ENCODE data around the gene MGP.

MGP gene

DNA sequence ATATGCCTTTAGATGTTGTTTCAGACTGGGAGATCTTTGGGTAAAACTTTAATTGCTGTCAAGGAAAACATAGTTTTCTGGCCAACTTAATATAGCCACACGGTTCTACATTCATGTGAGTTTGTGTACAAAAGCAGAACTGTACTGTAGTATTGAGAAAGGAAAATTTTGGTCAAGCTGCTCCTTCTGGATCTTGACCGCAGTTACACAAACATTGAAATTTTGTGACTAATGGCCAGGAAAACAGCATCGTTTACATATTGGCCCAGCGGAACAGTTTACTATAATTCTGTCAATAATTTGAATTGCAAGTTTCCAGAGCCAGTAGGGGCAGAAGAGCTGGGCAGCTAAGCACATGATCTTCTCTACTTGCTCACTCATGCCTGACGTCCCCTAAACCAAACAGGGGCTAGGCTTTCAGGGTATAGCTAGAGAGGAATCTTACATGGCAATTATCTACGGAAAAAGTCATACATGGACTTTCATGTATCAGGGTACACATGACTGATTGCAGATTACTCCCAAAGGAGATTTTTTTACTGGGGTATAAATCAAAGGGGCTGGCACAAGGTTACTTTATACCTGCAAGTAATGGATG lies 31.0 kb downstream of the MGP start:
- no peak for DNase-seq

DNA sequence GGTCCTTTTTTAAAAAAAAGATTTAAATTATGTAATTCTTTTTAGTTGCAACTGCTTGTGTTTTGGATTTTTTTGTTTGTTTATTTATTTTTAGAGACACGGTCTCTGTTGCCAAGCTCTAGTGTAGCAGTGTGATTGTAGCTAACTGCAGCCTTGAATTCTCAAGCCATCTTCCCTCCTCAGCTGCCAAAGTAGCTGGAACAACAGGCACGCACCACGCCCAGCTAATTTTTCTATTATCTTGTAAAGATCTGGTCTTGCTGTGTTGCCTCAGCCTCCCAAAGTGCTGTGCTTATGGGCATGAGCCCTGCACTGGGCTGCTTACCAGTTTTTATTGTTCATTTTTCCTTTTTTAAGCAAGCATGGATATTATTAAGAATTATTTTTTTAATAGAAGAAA lies 31.7 kb downstream of the MGP start:
- DNase-seq = peak; percentile 25

DNA sequence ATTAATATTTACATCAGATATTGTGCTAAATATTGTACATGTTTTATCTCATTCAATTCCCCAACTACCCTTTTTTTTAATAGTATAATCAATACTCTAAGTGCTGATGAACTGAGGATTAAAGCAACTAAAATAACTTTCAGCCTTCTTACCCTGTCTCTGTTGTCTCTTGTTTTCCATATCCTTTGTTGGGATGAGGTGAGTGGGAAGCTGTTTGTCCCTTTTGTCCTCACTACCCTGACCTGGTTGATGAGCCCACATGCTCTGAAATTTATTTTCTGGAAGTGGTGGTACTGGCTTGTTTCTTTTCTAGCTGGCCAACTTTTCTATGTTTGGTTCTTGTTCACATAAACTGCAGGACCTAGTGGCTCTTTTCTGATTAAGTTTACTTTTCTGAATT lies 32.8 kb downstream of the MGP start:
- no peak for DNase-seq

DNA sequence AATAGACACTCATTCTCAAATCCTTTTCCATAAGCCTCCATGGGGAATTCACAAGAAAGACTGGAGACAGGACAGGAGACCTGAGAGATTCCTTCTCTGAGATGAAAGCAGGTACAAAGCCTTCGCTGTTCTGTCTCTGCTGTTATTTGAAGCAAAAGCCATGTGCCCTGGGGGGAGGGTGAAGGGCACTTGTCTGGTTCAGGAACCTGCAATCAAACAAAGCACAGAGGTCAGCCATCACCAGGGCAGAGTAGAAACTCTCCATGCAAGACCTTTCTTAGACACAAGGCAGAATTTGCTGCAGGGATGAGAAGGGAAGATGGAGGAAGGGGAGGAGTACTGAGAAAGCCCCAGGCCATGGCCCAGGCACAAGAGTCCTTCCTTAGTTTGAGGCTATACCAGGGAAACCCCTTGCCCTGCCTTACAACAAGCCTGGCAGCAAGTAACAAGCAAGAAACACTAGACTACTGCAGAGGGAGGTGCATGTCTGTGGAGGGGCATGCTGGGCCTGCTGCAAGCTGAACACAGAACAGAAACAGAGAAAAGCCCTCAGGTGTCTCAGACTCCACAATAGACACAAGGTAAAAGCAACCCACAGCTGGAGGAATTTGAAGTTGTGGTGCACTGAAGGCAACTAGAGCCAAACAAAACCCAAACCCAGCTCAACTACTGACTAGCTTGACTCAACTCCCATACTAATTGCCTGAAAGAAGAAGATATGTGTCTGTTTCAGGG lies 34.6 kb downstream of the MGP start:
- no peak for DNase-seq

DNA sequence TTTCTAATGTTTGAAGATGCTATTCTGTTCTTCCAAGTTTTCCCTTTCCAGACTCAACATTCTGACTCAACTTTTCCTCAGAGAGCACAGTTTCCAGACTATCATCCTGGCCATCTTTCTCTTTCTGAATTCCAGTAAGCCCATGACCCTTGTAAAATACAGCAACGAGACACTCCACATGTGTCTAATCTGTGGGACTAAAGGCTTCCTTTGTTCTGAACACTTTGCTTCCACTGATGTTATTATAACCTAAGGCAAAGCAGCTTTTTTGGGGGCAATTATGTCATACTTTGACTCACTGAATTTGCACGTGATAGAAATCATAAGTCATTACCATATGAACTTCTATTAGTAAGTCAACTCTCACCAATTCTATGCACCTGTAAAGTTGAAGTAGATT lies 36.0 kb downstream of the MGP start:
- DNase-seq = no peak

DNA sequence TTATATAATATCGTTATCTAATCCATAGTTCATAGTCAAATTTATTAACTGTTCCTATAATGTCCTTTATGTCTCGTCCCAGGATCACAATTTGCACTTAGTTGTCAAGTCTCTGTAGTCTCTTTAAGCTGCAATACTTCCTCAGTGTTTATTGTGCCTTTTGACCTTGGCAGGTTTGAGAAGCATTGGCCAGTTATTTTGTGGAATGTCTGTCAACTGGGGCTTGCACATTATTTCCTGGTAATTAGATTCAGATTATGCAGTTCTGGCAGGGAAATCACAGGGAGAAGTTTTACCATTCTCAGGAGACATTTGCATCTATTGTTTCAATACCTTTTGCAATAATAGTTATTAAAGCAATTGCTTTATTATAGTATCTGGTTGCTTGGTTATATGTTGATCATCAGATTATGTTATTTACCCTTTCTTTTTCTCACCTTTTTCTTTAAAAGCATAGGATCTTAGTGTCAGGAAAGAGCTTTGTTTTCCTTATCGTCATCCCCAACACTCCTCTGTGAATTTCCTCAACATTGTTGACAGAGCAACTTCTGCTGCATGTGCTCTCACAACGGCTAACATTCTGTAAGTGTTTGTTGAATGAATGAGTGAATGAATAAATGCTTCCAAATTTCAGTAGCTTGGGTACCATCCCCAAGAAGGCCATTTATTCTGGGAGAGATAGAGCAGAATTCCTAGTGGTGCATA lies 38.6 kb downstream of the MGP start:
- DNase-seq = no peak

DNA sequence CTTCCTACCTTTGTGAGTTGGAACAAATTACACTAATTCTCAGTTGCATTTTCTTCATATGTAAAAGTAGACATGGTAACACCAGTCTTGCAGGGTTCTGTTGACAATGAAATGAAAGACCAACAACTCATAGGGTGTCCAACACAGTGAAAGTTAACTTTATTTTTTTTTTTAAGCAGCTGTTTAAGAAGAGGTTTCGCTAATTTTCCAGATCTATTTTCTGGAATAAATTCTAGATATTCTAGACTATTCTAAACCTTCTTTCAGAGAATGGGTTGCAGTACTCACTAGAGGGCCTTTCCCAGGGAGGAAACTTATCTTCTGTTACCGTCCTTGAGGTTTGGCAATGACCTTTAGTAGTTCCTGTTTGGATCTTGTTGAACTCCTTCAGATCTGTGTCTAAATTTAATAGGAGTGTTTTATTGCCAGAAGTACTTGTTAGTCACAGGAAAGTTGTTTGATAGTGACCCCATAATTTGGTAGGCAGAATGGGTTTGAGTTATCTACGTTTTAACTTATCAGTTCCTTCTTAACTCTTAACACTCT lies 39.5 kb downstream of the MGP start:
- peak; percentile 67 for DNase-seq

DNA sequence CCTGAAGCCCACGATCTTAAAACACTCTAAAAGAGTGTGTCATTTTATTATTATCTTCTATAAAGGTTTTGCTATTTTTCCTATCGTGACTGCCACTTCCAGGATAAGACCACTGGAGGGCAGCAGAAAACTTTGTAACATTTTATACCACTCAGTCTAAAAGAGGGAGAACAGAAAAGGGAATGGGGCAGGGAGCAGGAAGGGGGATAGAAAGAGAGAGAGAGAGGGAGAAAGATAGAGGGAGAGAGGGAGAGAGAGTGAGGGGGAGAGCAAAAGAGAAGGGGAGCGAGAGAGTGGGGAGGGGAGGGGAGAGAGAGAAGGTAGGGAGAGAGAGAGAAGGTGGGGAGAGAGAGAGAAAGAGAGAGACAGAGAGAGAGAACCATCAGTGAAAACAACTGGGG lies 40.3 kb downstream of the MGP start:
- DNase-seq = peak; percentile 86

DNA sequence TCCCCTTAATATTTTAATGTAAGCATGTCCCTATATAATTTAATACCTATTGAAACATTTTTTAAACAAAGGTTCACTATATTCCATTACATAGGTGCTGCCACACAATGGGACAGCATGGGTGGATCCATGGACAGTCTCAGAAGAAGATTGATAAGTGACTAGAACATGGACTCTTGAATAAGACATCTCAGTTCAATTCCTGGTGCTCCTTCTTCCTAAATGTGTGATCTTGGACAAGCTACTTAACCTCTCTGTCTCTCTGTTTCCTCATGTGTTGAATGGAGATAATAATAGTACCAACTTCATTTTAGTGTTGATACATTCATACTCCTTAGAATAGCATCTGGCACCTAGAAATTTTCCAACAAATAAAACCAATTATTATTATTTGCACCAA lies 41.3 kb downstream of the MGP start:
- no peak for DNase-seq

DNA sequence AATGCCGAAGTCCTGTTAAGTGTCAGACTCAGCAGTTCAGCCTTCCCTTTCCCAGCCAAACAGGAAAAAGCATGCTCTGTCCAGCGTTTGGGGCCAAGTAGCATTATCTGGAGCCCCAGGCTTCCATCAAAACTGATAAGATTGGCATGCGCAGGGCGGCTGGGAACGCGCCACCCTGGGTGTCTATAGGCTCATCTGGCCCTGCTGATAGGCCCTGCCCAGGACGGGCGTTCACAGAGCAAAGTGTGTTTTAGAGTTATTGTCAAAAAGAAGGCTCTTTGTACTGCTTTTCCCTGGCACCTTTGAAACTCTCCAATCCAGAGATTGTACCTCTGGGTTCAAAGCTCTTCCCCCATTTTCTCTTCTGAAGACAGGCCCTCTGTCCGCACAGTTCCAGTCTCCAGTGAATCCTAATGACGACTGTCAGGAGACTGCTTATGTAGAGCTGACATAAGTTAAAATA lies 42.2 kb downstream of the MGP start, which contains the start of gene ART4:
ART4 (minus strand) TSS at position 102 of the 463 bp plus-strand sequence. CDS start 413 bp downstream, outside the sequence.
- DNase-seq = peak; percentile 92

DNA sequence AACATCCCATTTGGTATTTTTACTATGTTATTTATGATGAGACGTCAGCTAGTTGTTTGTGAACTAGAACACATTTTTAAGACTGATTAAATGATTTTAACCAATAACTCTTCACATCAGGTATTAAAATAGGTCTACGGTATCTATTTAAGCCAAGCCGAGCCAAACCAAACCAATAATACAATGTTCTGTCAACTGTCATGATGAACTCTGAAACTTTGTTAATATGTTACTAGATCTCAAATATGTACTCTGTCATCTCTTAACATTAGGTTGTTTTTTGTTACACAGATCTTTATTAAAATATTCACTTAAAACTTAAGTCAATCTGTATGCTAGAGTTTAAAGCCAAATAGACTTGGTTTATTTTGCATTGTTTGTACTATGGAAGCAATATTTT lies 43.3 kb downstream of the MGP start:
- DNase-seq = no peak

DNA sequence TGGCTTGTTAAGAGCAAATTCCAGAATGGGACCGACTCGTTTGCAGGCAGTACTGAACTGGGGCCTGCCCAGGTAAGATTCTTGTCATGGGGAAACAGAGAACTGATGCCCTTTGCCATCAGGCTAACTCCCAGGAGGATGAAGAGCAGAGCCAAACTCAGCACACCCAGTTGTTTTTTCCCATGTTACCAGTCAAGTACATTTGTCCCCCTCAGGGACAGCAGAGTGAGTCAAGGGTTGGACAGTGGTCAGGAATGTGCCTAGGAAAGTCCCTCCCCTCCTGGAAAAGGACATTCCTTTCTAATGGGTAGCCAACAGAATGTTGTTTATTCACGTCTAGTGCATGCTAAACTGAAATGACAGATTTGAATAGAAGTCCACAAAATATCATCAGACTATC lies 43.9 kb downstream of the MGP start:
- no peak for DNase-seq

DNA sequence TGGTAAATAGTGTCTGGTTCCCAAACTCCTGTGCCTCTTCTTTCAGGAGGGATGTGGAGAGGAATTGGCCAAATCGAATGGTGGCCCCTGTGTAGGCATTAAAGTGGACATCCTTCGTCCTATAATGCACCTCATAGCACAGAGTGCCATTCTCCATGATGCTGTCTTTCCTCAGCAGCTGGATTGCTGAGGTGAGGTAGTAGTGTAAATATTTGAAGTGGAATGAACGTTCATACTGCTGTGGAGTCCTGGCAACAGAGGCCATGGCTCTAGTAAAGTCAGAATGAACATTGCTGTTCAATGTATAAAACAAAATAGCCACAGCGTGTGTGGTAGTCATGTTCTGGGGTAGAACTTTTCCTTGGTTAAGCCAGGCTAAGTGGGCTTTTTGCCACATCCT lies 45.0 kb downstream of the MGP start:
- DNase-seq = no peak

DNA sequence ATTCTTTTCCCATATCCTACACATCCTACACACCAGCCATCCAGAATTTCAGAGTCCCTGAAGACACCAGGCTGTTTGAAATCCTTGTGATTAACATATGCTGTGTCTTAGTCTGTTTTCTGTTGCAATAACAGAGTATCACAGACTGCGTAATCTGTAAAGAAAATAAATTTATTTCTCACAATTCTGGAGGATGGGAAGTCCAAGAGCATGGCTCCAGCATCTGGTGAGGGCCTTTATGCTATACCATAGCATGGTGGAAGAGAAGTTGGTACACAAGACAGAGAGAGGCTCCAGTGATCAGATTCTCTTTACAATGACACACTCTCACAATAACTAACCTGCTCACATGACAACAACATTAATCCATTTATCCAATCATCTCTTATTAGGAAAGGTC lies 46.4 kb downstream of the MGP start:
- no peak for DNase-seq

DNA sequence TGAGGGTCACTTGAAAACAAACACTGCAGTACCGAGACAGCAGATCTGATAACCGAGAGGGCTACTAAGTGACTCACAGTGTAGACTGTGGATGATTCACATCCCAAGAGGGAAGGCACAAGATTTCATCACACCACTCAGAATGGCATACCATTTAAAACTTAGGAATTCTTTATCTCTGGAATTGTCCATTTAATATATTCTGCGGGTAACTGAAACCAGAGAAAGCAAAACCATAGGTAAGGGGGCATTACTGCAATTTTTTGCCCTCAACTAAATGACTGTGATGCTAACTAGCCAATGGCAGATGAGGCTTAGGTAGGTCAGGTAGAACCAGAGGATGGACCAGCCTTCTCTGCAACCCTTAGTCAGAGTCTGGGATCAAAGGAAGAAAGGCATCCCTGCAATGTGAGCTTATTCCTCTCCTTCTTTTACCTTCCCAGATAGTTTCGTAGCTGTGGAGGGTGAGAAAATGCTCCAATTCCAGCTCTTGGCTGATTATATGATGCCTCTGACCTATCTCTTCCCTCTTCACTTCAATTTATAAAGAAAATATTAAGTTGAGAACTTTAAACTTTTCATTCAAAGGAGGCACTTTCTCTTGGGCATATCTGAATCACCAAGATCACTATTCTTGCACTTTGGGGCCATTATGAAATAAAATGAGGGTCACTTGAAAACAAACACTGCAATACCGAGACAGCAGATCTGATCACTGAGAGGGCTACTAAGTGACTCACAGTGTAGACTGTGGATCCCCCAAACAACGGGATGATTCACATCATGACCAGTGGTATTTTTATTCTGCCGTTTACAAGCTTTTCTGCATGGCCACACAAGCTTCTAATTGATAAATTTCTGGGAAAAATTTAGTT lies 49.1 kb downstream of the MGP start:
- DNase-seq = peak; percentile 16

DNA sequence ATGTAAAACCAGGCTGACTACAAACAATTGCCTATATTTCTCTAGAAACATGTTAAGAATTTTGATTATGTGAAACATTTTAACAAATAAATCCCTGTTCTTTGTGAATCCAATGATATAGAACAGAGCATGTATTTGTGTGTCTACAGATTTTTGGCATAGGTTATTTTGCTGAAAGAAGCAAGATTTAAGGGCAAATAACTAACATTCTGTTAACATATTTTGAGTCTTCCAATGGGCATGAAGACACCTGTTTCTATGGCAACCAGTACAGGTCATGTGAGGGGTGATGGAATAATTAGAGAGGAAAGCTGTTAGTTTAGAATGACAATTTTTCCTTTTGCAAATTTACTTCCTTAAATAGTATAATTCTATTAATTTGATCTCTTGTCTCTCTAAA lies 51.1 kb downstream of the MGP start:
- DNase-seq = no peak

DNA sequence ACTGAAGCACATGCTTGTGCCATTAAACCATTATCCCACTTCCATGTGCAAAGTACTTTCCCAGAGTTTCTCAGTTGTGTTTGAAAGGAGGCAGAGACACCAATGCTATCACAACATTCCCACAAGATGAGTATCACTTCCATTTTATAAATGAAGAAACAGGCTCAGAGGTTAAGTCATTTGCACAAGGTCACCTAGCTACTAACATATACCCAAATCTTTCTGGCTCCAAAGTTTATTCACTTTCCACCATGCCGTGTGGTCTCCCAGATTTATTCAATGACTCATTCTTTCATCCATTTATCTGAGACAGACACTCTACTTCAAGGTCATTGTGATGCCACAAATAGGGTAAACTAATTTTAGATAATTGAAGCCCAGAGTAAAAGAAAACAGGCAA lies 51.7 kb downstream of the MGP start:
- peak; percentile 29 for DNase-seq

DNA sequence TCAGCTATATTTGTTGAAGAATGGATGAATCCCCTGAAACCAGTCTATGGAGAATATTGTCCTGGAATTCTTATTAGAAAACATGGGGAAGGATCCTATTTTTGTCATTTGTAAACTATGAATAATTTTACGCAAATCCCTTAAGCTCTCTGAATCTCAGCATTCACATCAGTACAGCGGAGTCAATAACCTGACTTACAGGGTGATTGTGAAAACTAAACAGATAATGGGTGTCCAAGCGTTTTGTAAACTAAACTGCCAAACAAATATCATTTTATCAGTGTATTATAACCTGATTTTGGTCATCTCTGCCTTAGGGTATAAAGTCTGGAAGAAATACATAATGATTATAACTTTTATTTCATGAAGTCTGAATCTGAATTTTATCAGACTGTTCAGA lies 52.3 kb downstream of the MGP start:
- no peak for DNase-seq
